ENCODE results near the gene BPIFB4.
"Not testable (repeated sequence)": the region's sequence is repeated elsewhere in the genome, so short reads cannot be mapped to it uniquely, and the experiment has no call there.

Gene BPIFB4

GRCh38 chr20:33122297-33122696, 42.9 kb downstream of the BPIFB4 start:
- not testable (repeated sequence) for DNase-seq

- no peak for DNase-seq
Observed at GRCh38 chr20:33124261-33124660, 44.8 kb downstream of the BPIFB4 start.

- no peak for DNase-seq
Observed at GRCh38 chr20:33124994-33125393, 45.6 kb downstream of the BPIFB4 start.

- no peak for DNase-seq
Observed at GRCh38 chr20:33125983-33126382, 46.5 kb downstream of the BPIFB4 start.

- no peak for DNase-seq
Observed at GRCh38 chr20:33127422-33128097, 48.1 kb downstream of the BPIFB4 start.

- DNase-seq, result no peak
Observed at GRCh38 chr20:33130568-33131061, 51.2 kb downstream of the BPIFB4 start.

- no peak for DNase-seq
Observed at GRCh38 chr20:33131949-33132473, 52.6 kb downstream of the BPIFB4 start.

GRCh38 chr20:33132513-33133372, 53.3 kb downstream of the BPIFB4 start:
- DNase-seq, result no peak

GRCh38 chr20:33133373-33133941, 54.0 kb downstream of the BPIFB4 start:
- no peak for DNase-seq

GRCh38 chr20:33137195-33137594, 57.8 kb downstream of the BPIFB4 start:
- DNase-seq, result no peak

GRCh38 chr20:33139467-33139866, 60.0 kb downstream of the BPIFB4 start:
- DNase-seq, result no peak

GRCh38 chr20:33145521-33145920, 66.1 kb downstream of the BPIFB4 start:
- DNase-seq, result no peak

- no peak for DNase-seq
Observed at GRCh38 chr20:33147299-33147698, 67.9 kb downstream of the BPIFB4 start.

- no peak for DNase-seq
Observed at GRCh38 chr20:33148040-33148439, 68.6 kb downstream of the BPIFB4 start.

- DNase-seq, result no peak
Observed at GRCh38 chr20:33154252-33154651, 74.8 kb downstream of the BPIFB4 start.

GRCh38 chr20:33158637-33159385, 79.4 kb downstream of the BPIFB4 start:
- no peak for DNase-seq

GRCh38 chr20:33159713-33160112, 80.3 kb downstream of the BPIFB4 start:
- no peak for DNase-seq

GRCh38 chr20:33160681-33161080, 81.2 kb downstream of the BPIFB4 start:
- no peak for DNase-seq

Data from Kasumi-1 (cell line).